Activated CD4-positive, alpha-beta T cell treated with anti-CD3 and anti-CD28 coated beads, Interleukin-2, amount 50 U/mL, for 16 hours (primary cell): ENCODE results near the gene ME1.
"Not testable (repeated sequence)": the region's sequence is repeated elsewhere in the genome, so short reads cannot be mapped to it uniquely, and the experiment has no call there.

Experiments used
- DNase-seq: peaks from one replicate; pipeline ENCODE4 v3.0.0-alpha.2; 2020

ME1 gene

DNA sequence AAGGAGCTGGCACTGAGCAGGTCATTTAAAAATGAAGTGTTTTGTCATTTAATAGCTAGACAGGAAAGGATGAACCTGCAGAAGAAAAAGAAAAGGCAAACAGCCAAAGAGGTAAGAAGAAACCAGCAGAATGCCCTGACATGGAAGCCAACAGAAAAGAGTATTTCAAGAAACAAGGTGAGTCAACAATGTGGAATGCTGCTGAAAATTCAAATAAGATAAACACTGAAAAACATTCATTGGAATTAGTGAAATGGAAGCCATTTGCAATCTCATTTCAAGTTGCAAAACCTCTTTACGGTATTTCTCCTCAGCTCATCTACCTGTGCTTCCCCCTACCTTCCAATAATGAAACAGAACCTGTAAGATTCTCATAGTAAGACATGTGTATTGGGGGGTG is 178.1 kb downstream of the ME1 start:
- DNase-seq, result no peak

DNA sequence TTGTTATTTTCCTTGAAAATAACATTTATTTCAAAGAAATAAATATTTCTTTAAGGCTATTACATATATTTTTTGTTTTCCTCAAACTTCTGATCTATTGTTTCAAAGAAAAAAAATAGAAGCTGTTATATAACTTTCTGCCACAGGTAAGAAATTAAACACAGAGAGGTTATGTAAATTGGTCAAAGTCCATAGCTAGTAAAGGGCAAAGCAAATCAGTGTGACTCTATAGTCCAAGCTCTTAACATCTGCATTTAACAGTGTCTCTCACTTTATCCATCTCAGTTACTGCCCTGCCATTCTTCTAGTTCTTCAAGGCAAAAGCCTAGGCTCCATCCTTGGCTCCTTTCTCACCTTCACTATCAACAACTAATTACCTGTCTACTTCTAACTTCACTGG is 180.6 kb downstream of the ME1 start:
- DNase-seq, result no peak

DNA sequence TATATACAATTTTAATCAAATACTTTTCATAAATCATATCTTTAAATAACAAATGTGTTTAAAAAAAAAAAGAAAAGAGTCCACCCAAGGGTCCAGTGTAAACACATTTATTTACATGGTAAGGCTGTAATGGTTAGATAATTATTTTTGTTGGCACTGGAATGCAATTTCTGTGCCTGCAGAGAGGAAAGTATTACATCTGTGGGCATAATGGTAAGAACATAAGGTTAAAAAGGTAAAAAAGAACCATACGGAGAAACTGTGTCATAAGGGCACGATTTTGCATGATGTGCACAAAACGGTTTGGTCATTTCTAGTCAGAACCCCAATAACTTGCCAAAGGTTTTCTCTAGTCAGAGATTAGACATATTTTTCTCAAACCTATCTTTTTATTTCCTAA is 183.4 kb downstream of the ME1 start:
- DNase-seq, result no peak

DNA sequence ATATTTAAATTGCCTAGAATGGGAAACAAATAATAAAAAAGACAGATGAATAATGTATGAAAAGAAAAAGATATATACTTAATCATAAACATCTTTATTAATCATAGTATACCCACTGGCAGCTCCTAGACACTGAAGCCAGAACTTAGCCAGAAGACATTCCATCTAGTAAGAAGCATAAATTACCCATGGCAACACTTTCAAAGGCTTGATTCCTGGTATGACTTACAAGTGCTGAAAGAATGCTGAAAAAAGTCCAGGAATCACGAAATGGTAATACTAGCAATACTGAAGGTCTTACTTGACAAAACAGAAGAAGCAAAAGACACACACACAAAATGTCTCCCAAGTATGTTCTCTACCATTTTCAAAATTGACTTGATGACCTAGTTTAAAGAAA is 199.7 kb downstream of the ME1 start:
- no peak for DNase-seq

DNA sequence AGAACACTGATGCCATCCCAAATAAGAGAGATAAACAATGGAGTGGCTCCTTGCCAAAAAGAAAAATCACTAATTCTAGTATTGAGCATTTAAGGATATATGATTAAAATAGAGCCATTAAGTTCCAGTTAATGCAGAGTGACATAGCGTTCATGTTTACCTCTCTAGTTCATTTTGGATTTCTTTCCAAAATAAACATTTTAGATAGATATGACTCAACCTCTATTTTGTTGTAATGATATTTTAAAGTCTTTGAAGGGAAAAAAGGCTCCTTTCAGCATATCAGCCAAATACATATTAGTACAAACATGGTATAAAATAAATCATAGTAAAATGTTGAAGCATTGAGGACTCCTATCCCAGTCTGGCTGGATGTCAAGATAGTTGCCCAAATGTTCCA is 204.3 kb downstream of the ME1 start:
- no peak for DNase-seq

DNA sequence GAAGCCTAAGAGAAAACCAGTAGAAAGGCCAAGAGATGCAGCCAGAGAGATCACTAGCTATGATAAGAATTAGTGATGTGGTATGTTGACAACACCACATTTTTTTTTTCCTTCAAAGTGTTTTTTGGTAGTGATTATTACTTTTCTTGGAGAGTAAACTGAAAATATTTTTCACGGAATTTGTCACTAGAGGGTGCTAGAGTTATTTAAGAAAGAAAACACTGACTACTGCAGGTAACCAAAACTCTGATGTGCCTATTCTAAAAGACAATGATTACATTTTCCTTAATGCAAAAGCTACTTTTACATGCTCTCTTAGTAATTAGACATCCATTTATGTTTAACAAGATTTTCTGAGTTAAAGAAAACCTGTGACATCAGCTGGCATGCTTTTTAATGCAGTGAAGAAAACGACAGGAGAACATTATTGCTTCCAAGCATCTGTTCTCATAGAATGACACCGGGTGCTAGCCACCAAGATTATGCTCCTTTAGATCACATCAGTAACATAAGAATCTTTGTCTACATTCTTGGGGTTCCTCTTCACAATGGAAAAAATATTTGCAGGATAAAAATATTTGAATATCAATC is 208.9 kb downstream of the ME1 start:
- DNase-seq, result peak; percentile 32

DNA sequence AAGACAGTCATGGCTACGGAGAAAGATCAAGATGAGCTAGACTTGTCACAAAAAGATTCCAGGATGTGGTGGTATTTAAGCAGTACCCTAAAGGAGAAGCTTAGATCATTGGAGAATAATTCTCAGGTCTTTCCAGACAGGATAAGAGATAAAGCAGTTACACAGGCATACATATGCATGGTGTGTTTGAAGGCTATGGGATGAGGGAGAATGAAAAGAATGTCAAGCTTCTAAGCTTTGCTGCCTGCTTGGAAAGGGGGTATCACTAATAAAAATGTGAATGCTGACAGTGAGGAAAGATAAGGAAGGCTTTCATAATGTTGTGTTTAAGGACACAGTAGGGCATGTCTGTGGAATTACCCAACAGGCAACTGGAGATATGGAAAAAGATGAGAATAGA is 209.6 kb downstream of the ME1 start:
- no peak for DNase-seq

DNA sequence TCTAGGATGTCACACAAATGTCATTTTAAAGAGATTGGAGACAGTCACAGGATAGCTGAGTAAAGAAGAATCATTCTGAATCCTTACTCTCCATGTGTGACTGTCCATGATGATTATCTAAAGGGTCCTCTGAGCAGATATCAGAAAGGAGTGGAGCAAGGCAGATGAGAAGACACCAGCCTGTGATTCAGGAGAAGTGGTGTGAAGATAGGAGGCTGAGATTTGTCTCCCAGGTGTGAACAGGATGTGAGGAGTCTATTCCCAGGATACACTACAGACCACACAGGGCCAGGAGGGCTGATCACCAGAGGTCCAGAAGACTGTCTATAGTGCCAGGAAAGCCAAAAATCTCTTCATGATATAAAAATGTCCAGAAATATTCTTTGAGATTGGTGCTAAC is 210.7 kb downstream of the ME1 start:
- DNase-seq, result no peak

DNA sequence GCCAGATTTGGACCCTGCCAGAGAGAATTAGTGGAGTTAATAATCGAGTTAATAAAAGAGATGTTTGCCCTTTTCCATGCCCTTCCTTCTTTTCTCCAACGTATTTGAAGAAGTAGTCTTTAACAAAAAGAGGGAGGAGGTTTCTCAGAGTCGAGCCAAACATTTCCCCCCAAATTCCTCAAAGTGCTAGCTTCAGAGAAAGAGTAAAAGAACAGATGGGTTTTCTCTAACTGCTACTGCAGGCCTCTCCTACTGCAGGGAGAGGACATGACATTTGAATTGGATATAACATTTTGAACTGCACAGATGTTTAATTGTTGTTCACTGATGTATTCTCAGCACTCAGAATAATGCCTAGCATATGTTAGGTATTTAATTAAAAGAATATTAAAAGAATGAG is 212.2 kb downstream of the ME1 start:
- no peak for DNase-seq

DNA sequence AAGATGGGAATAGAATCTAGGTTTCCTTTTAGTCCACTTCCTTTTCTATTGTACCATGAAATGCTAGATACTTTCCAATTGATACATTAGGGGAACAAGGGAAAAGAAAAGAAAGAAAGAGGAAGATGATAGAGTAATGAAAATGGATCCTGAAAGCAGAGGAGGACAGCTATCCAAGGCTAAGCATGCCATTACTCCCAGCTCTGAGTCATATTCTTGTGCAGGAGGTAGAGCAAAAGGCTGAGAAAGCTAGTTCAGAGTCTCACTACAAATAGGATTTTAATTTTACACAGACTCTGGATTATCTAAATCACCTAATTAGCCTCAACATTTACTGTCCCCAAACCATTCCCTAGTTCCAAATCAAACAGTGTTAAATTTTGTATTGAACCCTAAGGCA is 214.0 kb downstream of the ME1 start:
- DNase-seq, result no peak

DNA sequence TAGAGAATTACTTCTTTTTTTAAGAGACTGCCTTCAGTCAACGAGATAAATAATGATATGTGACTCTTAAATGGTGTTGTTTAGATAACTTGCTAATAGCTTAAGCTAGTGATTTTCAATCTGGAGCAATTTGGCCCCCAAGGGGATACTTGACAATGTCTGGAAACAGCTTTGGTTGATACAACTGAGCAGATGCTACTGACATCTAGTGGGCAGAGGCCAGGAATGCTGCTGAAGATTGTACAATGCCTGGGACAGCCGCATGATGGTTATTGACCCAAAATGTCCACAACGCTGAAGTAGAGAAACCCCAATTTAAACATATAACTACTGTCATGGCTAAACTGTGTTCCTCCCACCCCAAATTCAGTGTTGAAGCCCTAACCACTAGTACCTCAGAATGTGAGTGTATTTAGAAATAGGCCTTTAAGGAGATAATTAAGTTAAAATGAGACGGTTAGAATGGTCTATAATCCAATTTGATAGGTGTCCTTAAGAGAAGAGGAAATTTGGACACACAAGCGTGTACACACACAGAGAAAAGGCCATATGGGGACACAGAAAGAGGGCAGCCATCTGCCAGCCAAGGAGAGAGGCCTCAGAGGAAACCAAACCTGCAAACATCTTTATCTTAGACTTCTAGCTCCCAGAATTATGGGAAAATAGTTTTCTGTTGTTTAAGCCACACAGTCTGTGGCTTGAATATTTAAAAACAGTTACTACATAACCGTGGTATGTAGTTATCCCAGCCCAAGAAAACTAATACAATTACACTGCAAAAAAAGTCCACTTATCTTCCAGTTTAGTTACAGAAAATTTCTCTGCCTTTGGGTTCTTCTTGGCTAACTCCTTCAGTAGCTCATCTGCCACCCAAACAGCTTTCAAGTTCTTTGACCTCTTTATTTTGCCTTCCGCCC is 215.5 kb downstream of the ME1 start:
- peak; percentile 64 for DNase-seq

DNA sequence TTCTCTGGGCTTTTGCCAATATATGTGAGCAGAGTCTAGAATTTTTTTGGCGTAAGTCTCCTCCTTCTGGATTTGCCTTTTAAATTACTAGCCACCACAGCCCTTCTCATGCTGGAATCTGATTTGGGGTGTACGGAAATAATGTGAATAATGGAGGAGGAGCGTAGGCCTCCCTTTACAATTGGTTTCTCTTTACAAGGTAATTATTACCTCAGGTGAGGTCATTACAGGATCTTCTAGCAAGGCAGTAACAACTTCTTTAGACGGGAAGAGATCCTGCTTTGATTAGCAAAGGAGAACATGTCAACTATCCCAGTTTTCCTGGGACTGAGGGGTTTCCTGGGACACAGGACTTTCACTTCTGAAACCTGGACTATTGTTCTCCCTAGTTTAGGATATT is 228.8 kb downstream of the ME1 start:
- no peak for DNase-seq

DNA sequence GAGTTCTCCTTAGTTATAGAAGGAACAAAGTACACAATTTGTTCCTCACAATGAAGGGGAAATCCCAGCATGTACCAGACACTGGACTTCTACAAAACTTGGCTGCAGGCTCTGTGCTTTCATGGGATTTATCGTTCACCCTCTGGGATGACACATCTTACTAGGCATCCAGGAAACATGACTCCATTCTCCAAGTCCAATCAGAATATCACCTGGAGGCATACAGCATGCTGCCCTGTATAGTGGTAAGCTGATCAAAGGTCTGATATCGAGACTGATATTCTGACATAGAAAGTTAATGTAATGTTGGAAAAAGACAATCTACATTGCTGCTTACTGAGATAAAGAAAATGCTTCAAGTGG is 231.0 kb downstream of the ME1 start:
- DNase-seq, result no peak

DNA sequence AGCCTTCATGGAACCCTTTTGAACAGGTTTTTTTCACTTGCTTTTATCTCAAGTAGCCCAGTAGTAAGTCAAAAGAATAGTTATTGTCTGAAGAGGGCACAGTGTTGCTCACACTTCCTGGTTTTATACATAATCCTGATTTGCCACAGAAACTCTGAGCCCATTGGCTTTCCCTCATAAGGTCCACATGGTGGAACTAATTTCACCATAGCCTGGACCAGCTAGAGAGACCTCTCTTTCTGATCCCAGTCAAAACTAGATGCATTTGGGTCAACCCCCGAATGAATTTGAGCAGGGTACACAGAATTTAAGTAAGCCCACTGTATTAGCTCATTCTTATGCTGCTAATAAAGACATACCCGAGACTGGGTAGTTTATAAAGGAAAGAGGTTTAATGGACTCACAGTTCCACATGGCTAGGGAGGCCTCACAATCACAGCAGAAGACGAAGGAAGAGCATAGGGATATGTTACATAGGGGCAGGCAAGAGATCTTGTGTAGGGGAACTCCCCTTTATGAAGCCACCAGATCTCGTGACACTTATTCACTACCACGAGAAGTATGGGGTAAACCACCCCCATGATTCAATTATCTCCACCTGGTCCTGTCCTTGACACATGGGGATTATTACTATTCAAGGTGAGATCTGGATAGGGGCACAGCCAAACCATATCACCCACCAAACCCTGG is 231.5 kb downstream of the ME1 start:
- DNase-seq, result no peak

DNA sequence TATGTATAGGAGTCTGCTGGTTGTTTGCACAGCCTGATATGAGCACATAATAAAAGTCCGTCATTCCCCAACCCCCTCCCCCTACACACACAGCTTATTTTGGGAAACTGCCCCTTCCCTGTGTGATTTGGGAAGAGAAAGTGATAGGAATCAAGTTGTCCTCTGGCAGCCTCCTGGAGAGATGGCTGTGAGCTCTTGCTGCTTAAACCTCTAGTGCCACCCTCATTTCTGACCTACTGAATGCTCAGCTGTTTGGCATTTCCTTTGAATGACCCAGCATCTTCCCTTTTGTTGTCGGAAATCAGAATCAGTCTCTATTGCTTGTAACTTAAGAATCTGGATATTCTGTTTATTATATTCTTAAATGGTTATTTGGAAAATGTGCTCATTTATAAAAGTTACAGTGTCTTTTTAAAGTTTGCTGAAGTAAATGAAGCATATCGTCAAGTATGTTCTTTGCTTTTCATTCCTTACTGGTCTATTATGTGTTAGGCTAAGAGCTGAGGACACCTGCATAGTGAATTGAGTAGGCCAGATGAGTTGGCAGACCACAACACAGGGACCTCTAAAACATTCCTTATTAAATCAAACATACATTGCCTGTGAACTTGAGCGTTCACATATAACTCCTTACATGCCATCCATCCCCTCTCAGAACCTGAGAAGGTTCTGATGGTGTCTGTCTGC is 232.2 kb downstream of the ME1 start:
- DNase-seq, result no peak

DNA sequence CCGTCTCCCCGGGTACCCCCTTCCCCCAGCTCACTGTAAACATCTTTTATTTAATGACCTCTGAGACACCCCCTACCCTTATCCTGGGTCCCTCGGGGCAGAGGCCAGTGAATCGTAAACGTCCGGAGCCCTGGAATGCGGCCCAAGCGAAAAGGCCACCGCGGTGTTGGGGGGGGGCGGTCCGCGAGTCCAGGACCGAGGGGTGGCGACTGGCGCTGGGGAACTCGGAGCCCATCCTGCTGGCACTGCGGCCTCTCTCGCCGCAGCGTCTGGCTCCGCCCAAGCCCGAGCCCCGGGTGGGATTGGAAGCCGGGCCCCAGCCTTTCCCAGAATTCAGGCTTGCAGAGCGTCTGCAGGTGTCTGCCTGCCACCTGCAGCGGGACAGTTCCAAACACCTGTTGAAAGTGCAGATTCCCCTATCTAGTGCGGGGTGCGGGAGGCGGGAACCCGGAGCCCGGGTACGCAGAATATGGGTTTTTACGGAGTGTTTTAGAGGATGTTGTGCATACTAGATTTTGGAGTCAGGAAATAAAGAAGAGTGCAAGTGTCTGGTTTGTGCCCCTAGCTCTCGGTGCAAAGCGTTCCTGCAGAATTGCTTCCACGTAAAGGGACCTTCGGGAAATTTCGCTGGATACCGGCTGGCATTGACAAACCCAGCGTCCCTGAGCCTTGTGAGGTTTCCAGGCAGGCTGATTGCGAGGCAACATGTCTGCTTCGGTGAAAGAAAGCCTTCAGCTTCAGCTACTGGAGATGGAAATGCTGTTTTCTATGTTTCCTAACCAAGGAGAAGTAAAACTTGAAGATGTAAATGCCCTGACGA is 236.9 kb downstream of the ME1 start:
- DNase-seq, result no peak

DNA sequence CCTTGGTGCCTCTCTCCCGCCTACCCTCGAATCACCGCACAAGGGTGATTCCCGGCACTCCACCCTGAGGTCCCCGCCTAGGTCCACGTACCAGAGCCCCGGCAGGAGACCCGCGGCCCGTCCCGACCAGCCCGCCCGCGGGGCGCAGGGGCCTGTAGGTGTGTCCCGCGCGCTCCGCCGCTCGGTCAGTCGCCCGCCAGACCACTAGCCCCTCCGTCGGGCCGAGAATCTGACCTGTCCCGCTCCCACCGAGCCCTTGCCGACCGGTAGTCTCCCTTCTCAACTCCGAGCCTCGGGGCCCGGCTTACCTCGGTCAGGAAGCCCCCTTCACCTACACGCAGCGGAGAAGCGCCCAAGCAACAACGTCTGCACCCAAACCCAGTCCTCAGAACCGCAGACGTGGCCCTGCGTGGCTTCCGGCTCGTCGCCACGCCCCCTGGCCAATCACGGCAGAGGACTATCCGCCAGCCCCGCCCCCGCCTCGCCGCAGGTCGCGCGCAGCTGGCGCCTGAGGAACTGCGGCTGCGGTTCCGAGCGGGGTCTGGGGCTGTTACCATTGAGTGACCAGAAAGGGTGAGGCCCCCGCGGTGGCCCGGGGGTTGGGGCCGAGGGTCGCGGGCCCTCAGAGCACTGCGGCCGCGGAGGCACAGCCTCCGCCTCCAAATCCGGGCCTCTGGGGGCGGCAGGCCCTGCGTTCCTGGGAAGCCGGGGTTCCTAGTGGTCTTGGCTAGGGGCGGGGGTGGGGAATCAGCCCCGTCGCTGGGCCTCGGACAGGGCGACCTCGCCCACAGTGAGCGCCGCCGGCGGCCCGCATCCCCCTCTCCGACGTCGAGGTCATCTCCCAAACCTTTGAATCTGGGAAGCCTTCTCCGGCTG is 237.7 kb downstream of the ME1 start, which contains the start of the genes PGM3 and RWDD2A:
Gene PGM3, minus strand, starts transcription at position 395 of the 876 bp plus-strand sequence. CDS start 2,253 bp downstream, outside the sequence.
Gene RWDD2A, plus strand, starts transcription at position 487 of the 876 bp plus-strand sequence. CDS start 1,095 bp downstream, outside the sequence.
- peak; percentile 89 for DNase-seq

DNA sequence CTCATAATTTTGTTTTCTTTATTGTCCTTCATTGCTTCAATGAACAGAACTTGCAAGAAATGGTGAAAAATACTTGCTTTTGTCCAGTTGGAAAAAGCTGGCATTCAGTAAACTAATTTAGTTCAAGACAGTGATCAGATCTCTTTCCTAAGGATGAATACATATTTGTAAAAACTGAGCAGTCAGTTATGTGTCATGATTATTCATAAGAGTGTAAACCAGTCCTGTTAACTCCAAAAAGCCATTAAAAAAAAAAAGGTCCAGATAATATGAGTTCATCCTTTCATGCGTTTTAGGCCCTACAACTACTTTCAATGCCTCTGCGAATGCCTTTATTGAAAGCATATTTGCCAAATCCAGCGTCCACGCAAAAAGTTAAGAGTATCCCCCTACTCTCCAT is 238.4 kb downstream of the ME1 start:
- DNase-seq, result no peak

DNA sequence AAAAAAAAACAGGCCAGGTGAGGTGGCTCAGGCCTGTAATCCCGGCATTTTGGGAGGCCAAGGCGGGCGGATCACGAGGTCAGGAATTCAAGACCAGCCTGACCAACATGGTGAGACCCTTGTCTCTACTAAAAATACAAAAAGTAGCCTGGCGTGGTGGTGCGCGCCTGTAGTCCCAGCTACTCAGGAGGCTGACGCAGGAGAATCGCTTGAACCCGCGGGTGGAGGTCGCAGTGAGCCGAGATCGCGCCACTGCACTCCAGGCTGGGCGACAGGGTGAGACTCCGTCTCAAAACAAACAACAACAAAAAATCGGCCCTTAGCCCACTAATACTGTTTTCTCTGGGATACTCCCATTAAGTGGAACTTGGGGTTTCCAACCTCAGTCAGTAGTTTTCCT is 238.9 kb downstream of the ME1 start:
- not testable (repeated sequence) for DNase-seq

DNA sequence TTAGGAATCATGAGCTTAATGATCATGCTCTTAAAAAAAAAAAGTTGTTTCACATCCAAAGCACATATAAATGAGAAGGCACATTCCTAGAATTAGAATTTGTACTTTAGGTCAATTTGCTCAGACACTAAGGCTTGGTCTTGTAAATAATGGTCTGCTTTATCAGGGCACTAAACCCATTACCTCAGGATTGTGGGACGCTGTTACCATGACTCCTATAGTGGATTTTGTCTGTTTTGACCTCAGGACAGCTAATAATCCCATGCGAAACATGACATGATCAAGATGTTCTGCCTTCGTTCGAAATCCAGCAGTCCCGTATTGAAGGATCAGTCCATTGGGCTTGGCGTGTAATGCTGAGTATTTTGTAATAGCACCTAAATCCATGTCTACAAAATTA is 240.2 kb downstream of the ME1 start:
- DNase-seq, result no peak

DNA sequence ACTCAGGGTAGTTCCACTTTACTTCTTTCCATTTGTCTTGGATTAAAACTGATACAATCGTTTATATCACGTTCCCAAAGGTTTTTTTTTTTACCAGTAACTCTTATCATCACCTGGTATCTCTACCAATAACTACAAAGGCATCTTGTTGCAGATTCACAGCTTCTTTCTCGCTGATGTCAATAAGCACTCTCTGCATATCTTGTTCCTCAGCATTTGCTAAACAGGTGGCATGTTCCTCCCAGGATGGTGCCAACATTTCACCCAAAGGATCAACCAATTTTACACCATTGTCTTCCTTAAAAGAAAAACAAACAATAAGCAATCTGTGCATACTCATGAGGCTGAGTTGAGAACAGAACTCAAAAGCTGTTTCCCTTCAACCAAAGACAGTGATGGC is 242.3 kb downstream of the ME1 start:
- no peak for DNase-seq
